Memory B cell (primary cell): ENCODE results near the gene SASH1.

ENCODE experiments used
- ATAC-seq: fragments of 150-1000 bp; cut with Tn5 transposase; 2 replicates; pipeline ENCODE4 v1.10.0; 2021; ENCODE audit warnings: low read depth, mild to moderate bottlenecking, moderate library complexity
- DNase-seq, 2 donors: peaks; one replicate each; pipeline ENCODE4 v3.0.0; 2022; ENCODE audit warnings: low spot score in 2 of 2
- H3K27ac Mint-ChIP-seq: one replicate; pipeline ENCODE4 v1.8.0; 2022; ENCODE audit warnings: mild to moderate bottlenecking, moderate library complexity, mixed read lengths
- H3K27me3 Mint-ChIP-seq: one replicate; pipeline ENCODE4 v1.8.0; 2022; ENCODE audit warnings: mixed read lengths
- H3K36me3 Mint-ChIP-seq: one replicate; pipeline ENCODE4 v1.8.0; 2022; ENCODE audit warnings: mild to moderate bottlenecking, mixed read lengths
- H3K4me1 Mint-ChIP-seq: one replicate; pipeline ENCODE4 v1.8.0; 2022; ENCODE audit warnings: mixed read lengths
- H3K4me3 Mint-ChIP-seq: one replicate; pipeline ENCODE4 v1.8.0; 2022; ENCODE audit warnings: mild to moderate bottlenecking, moderate library complexity, mixed read lengths
- H3K9me3 Mint-ChIP-seq: one replicate; pipeline ENCODE4 v1.8.0; 2022; ENCODE audit warnings: mixed read lengths

Gene SASH1

DNA sequence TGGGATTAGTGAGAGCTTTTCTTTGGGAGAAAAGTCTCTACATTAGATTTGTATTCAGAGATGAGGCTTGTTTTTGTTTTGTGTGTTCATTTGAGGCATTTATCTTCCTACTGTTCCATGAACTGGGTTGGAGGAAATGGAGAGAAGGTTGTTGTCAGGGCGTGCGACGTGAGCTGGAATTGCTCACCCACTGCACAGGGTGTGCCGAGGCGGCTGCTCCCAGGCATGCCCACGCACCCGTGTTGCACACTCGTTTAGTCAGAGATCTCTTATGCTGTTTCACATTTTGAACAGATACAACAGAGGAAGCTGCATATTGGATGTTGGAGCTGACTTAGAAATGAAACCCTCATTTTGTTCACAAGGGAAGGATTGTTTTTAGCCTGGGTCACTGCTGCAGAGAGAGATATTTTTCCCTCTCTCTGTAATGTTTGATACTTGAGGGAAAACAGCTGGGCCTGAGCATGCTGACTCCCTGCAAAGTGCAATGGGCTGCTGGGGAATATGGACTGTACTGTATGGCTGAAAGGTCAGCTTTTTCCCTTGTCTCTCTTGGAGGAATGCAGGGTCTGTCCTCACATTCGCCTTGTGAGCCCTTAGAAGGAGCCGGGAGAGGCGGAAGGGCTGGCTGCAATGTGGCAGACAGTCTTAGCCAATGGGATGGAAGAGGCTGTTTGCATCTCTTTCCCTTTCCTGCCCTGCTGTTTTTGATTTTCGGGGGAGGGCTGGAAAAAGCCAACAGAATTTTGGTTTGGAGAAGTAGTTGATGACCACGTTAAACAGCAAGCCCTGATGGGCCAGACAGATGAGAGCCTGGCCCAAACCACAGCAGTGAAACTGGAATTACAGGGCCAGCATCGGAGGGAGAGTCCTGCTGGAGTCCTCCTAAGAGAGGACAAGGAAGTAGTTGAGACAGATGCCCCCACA lies 170.8 kb downstream of the SASH1 start:
- H3K9me3 Mint-ChIP-seq, result no peaks in the 10 kb centered on the region
- no peak for DNase-seq
- peaks cover 14% of the 10 kb centered on the region for H3K4me1 Mint-ChIP-seq
- no peaks in the 10 kb centered on the region for H3K36me3 Mint-ChIP-seq
- no peak for ATAC-seq
- H3K27me3 Mint-ChIP-seq, result peaks cover 3% of the 10 kb centered on the region
- peak overlapping the region; percentile 39 for H3K27ac Mint-ChIP-seq
- H3K4me3 Mint-ChIP-seq, result no peak overlapping the region

DNA sequence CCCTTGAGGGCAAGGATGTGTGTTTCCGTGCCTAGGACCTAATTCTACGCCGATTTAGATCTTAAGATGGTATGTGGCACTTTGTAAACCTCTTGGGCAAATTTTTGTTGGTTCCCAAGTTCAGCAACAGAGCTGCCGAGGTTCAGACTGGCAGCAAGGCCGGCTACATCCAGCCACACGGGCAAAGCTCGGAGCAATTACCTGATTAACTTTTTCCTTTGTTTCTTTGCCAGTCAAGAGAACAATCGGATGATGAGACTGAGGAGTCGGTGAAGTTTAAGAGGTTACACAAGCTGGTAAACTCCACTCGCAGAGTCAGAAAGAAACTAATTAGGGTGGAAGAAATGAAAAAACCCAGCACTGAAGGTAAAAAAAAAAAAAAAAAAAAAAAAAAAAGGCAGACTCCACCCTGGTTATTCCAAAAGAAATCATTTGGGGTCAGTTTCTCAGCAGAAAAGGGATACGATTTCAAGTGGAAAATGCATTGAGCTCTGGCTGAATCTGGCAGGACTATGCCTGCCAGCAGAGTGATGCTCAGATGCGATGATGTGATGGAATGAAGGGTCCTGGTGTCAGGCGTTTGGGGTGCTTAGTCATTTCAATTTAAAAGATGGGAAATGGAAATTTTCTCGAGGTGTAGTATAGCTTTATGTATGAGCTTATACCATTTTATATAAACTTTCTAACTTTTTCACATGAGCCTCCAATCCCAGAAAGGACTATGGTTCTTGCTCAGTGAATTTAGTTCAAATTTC lies 171.6 kb downstream of the SASH1 start:
- H3K36me3 Mint-ChIP-seq, result no peaks in the 10 kb centered on the region
- H3K4me3 Mint-ChIP-seq, result no peak overlapping the region
- ATAC-seq (no peak), DNase-seq (no peak)
- H3K9me3 Mint-ChIP-seq, result no peaks in the 10 kb centered on the region
- peaks cover 1% of the 10 kb centered on the region for H3K27me3 Mint-ChIP-seq
- peaks cover 13% of the 10 kb centered on the region for H3K4me1 Mint-ChIP-seq
- peak overlapping the region; percentile 38 for H3K27ac Mint-ChIP-seq

DNA sequence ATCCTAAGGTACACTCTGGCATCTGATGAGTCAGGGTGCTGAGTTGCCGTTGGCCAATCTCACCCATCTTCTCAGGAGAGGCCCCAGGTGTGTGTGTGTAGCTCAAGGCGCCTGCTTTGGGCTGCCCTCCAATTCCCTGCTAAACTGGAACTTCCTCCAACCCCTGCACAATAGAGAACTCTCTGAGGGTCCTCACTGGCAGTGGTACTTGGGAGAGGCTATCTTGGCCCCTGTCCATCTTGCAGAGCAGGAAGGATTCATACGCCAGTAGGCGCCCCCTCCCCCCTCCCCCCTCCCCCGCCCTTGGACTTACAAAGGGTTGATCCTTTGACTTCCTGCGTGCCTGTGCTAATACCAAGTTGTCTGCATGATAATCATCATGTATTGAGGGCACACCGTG lies 173.6 kb downstream of the SASH1 start:
- Mint-ChIP-seq H3K9me3 (no peaks in the 10 kb centered on the region), H3K27me3 (peaks cover 1% of the 10 kb centered on the region), H3K27ac (no peak overlapping the region), H3K36me3 (no peaks in the 10 kb centered on the region), H3K4me3 (no peak overlapping the region), H3K4me1 (peaks cover 14% of the 10 kb centered on the region)
- no peak for DNase-seq
- ATAC-seq, result no peak

DNA sequence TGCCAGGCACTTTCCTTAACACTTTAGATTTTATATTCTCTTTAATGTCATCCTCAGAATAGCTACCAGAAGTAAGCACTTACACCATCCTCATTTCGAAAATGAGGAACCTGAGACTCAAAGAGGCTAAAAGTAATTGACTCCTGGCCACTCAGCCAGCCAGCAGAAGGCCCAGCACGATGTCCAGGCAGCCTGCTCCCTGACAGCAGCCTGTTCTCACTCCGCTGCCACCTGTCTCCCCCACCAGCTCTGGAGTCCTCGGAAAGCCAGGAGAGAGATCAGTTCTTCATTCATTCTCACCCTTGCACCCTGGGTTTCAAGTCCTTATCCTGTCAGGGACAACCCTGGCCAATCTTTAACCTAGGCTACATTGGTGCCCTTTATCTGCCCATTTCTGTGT lies 174.0 kb downstream of the SASH1 start:
- no peak overlapping the region for H3K4me3 Mint-ChIP-seq
- H3K9me3 Mint-ChIP-seq, result no peaks in the 10 kb centered on the region
- DNase-seq, result no peak
- H3K27me3 Mint-ChIP-seq, result peaks cover 1% of the 10 kb centered on the region
- H3K4me1 Mint-ChIP-seq, result peaks cover 17% of the 10 kb centered on the region
- no peak overlapping the region for H3K27ac Mint-ChIP-seq
- ATAC-seq, result no peak
- H3K36me3 Mint-ChIP-seq, result no peaks in the 10 kb centered on the region

DNA sequence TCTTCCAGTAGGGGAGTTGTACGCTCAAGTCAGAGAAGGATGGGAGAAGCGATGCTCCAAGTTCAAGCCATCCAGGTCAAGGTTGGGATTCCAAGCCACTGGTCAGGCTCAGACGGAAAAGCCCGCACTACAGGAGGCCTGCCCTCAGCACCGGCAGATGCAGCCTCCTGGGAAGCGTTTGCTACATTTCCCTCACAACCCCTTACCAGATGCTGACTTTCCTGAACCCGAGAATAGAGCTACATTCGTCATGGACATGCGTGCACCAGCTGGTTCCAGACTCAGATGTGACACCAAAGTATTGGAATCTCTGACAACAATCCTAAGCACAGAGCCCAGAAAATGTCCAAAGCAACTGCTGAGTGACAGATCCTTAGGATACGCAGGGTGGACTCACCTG lies 174.8 kb downstream of the SASH1 start:
- Mint-ChIP-seq H3K27ac (peak overlapping the region; percentile 64), H3K27me3 (no peaks in the 10 kb centered on the region), H3K4me1 (peaks cover 22% of the 10 kb centered on the region), H3K36me3 (no peaks in the 10 kb centered on the region), H3K9me3 (no peaks in the 10 kb centered on the region), H3K4me3 (no peak overlapping the region)
- DNase-seq (no peak), ATAC-seq (no peak)

DNA sequence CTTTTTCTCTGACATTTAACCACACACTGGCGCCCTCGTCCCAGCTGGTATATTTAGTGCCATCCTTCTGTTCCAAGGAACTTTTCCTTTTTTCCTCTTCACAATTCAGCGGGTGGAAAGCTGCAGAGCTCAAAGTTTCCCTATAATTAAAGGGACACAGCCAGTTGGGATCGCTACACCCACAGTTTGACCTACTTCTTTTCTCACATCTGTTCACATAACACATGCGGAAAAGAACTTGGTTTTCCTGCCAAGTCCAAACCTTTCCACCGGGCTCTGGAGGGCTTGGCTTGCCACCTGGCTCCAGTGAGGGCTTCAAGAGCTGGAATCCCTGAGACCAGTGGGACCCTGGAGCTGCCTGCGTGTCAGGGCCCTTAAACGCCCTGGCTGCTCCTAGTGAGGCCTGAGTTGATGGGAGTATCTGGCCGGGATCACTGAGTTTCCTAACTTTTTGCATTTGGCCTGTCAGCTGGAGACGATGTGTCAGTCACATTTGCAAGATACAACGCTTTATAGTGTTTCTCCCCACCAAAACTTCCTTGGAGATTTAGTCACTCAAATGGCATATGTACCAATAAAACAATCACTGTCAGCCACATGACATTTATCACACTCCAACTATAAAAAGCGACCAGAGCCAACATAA lies 176.0 kb downstream of the SASH1 start:
- no peak overlapping the region for H3K4me3 Mint-ChIP-seq
- DNase-seq (no peak), ATAC-seq (no peak)
- peak overlapping the region; percentile 16 for H3K27ac Mint-ChIP-seq
- H3K4me1 Mint-ChIP-seq, result peaks cover 22% of the 10 kb centered on the region
- H3K36me3 Mint-ChIP-seq, result no peaks in the 10 kb centered on the region
- no peaks in the 10 kb centered on the region for H3K27me3 Mint-ChIP-seq
- no peaks in the 10 kb centered on the region for H3K9me3 Mint-ChIP-seq

DNA sequence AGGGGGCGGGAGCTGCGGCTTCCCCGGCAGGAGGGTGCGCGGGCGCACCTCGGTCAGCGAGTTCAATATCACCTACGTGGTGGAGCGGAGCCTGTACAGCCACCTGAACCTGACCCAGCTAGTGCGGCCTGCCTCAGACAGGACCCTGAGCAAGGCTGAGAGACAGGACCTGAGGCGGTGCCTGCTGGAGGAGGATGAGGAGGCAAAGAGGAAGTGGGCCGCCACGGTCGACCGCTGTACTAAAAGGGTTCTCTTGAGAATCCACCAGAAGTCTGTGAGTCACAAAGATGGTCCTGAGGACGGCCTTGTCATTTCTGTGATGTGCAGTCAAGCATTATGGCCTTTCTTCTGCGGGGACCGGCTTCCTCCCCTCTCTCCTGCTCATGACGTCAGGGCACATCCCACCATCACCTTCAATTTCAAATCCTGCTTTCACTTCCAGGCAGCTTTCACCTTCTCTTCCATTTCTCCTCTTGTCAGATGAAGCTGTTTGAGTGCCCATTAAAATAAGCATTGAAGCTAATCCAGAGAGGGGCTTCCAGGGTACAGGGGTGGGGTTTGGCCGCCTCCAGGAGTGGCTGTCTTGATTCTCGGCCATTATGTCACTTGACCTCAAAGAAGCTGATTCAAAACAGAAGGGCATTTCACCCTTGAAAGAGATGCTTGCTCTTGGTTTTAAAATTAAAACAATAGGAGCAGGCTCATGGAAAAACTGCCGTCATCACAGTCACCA lies 177.6 kb downstream of the SASH1 start:
- Mint-ChIP-seq H3K4me1 (peaks cover 22% of the 10 kb centered on the region), H3K27me3 (no peaks in the 10 kb centered on the region), H3K4me3 (peak overlapping the region; percentile 47), H3K9me3 (no peaks in the 10 kb centered on the region), H3K27ac (peak overlapping the region; percentile 62), H3K36me3 (no peaks in the 10 kb centered on the region)
- ATAC-seq, result peak; percentile 92
- peak; percentile 54 to 59 for DNase-seq

DNA sequence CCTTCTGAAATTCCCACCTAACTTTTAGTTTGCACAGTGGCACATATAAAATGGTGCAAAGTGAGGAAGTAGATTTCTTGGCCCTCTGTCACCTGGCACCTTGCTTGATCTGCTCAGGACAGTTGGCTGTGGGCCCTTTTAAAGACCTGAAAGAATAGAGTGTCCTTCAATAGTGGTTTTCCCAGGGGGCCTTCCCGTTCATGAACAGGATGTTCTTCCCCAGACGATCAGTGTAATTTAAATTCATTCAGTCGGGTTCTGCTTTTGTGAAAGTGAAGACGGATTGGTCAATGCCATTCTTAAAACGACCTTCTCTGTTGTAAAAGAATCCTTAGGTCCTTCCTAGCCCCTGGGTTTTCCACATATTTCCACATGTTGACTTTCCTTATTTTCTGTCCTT lies 178.5 kb downstream of the SASH1 start:
- Mint-ChIP-seq H3K4me1 (peaks cover 22% of the 10 kb centered on the region), H3K27me3 (no peaks in the 10 kb centered on the region), H3K9me3 (no peaks in the 10 kb centered on the region), H3K4me3 (no peak overlapping the region), H3K27ac (peak overlapping the region; percentile 62), H3K36me3 (no peaks in the 10 kb centered on the region)
- ATAC-seq, result no peak
- DNase-seq, result no peak

DNA sequence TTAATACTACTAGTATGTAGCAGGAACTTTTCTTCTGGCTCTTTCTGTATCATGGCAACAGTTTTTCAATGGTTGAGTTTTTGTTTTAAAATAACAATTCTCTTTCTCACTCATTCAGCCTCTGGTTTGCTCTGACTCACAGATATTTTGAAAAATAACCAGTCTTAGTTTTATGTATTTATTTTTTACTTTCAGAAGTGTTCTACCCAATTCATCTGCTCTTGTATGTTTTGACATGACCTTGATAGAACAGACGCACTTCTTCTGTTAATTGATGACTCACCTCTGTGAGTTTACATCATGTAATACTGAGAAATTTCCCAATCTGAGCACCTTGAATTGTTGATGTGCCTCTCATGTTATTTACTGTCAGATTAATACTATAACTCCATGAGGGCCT lies 178.9 kb downstream of the SASH1 start:
- Mint-ChIP-seq H3K4me1 (peaks cover 22% of the 10 kb centered on the region), H3K27me3 (no peaks in the 10 kb centered on the region), H3K4me3 (no peak overlapping the region), H3K9me3 (no peaks in the 10 kb centered on the region), H3K27ac (no peak overlapping the region), H3K36me3 (no peaks in the 10 kb centered on the region)
- ATAC-seq (no peak), DNase-seq (no peak)

DNA sequence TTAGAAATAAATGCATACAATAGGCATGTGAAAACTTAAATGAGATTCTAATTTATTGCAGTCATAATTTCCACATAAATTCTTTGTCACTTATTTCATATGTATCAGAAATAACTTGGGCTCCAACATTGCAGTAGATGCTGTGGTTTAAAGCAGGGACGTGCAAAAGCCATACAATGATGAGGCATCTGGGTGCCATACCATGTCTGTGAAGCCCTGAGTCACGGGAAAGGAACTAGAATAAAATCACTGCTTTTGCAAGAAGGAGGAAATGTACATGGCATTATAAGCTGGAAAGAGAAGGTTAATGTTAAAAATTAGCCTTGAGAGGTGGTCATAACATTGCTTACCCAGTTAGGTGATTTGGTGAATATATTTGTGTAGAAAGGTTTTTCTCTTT lies 180.4 kb downstream of the SASH1 start:
- ATAC-seq (no peak), DNase-seq (no peak)
- no peaks in the 10 kb centered on the region for H3K9me3 Mint-ChIP-seq
- no peaks in the 10 kb centered on the region for H3K27me3 Mint-ChIP-seq
- peaks cover 15% of the 10 kb centered on the region for H3K4me1 Mint-ChIP-seq
- H3K36me3 Mint-ChIP-seq, result no peaks in the 10 kb centered on the region
- no peak overlapping the region for H3K4me3 Mint-ChIP-seq
- no peak overlapping the region for H3K27ac Mint-ChIP-seq

DNA sequence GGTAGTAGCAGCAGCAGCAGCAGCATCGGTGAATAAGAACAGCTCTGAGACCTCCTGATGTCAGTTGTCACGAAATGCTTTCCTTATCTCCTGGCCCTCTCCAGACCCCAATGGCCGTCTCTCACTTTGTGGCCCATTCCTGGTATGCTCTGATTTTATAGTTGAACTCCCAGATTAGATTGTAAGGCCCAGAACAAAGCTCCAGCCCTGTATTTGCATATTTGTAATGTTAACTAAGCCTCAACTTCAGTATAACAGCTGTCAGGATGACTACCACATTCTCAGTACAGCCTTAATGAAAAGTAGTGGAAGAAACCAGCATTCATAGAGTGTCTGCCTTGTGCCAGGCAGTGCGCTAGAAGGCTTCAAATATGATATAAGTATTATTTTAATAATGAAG lies 180.9 kb downstream of the SASH1 start:
- no peak overlapping the region for H3K4me3 Mint-ChIP-seq
- H3K36me3 Mint-ChIP-seq, result no peaks in the 10 kb centered on the region
- peaks cover 15% of the 10 kb centered on the region for H3K4me1 Mint-ChIP-seq
- no peaks in the 10 kb centered on the region for H3K27me3 Mint-ChIP-seq
- no peaks in the 10 kb centered on the region for H3K9me3 Mint-ChIP-seq
- H3K27ac Mint-ChIP-seq, result no peak overlapping the region
- DNase-seq (no peak), ATAC-seq (no peak)

DNA sequence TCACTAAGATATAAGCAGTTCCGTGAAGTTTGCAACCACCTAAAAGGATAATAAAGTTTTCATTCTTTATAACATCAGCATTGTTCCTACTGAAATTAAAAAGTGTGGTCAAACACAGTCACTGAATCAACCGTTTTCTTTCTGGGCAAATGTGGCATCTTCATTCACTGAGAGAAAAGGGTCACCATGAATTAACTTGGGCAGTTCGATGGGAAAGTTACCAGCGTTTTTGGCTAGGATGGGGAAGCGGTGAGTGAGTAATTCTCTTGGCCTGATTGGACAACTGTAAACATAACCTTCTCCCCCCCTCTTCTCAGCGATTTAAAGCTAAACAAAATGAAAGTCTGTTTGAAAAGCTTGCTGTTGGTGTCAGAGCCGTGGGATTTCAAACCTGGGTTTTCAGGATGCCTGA lies 181.8 kb downstream of the SASH1 start:
- Mint-ChIP-seq H3K27me3 (peaks cover 1% of the 10 kb centered on the region), H3K4me1 (peaks cover 13% of the 10 kb centered on the region), H3K9me3 (no peaks in the 10 kb centered on the region), H3K36me3 (no peaks in the 10 kb centered on the region), H3K27ac (no peak overlapping the region), H3K4me3 (no peak overlapping the region)
- DNase-seq (no peak), ATAC-seq (no peak)

DNA sequence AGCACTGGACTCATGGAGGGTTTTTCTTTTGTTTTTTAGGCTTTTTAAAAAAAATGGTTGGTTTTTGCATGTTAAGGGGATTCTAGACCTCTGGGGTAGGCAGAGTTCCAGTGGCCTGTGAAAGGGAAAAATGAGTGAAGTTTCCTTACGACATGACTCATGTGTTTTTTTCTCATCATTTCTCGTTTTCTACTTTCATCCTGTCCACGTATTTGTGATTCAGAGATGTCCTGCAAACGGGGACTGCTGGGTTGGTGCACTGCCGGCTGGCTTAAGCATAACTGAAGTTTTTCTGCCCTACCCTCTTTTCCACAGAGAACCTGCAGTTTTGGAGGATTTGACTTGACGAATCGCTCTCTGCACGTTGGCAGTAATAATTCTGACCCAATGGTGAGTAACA lies 182.3 kb downstream of the SASH1 start:
- Mint-ChIP-seq H3K4me1 (peaks cover 13% of the 10 kb centered on the region), H3K27ac (no peak overlapping the region), H3K27me3 (peaks cover 1% of the 10 kb centered on the region), H3K36me3 (no peaks in the 10 kb centered on the region), H3K4me3 (no peak overlapping the region), H3K9me3 (no peaks in the 10 kb centered on the region)
- no peak for ATAC-seq
- no peak for DNase-seq

DNA sequence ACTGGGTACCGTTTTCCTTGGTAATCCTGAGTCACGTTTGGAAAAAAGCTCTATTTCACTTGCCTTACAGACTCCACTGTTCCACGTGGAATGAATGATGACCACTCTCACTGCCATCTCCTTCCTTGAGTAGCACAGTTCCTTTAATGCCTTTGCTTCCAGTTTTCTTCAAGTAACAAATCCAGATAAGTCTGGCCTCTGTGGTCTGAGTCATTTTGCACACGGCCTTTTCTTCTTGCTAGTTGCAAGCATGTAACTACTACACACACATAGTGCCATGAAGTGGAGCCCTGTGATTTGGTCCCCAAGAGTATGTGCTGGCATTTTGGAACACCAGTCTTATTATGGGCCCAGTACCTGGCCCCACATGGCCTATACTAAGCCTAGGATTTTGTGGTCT lies 182.8 kb downstream of the SASH1 start:
- H3K27ac Mint-ChIP-seq, result no peak overlapping the region
- no peaks in the 10 kb centered on the region for H3K9me3 Mint-ChIP-seq
- peaks cover 1% of the 10 kb centered on the region for H3K27me3 Mint-ChIP-seq
- DNase-seq (no peak), ATAC-seq (no peak)
- H3K36me3 Mint-ChIP-seq, result no peaks in the 10 kb centered on the region
- H3K4me1 Mint-ChIP-seq, result peaks cover 13% of the 10 kb centered on the region
- H3K4me3 Mint-ChIP-seq, result no peak overlapping the region
